ENCODE data around the gene PTK7. TPM values are rescaled to one million over a fixed set of nuclear protein-coding genes. Genes with fewer than 3 reads are reported as not detected.

Gene PTK7
- total RNA-seq, 1 experiment from 2014 or later, result 42.6 TPM

DNA sequence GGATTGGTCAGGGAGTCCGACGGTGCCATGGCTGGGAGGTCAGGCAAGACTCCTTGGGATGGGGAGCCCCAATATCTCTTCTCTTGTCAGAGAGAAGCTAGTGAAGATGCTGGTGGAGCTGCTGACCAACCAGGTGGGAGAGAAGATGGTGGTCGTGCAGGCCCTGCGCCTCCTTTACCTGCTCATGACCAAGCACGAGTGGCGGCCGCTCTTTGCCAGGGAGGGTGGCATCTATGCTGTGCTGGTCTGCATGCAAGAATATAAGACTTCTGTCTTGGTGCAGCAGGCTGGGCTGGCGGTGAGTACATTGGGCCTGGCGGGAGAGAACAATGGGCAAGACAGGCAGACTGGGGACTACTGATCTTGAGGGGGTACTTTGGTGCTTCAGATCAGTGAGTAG is 116.8 kb downstream of the PTK7 start:
- intact Hi-C loops (cut with micrococcal nuclease), result no loop called here
- Mint-ChIP-seq H3K9me3 (ENCODE audit: unreplicated experiment) (no peaks in the 10 kb centered on the region), H3K4me1 (ENCODE audit: insufficient read depth, unreplicated experiment) (no peaks in the 10 kb centered on the region), H3K4me3 (ENCODE audit: unreplicated experiment) (no peak overlapping the region), H3K27ac (ENCODE audit: low read depth, unreplicated experiment) (no peak overlapping the region), H3K27me3 (ENCODE audit: insufficient read depth, unreplicated experiment) (no peaks in the 10 kb centered on the region), H3K36me3 (ENCODE audit: insufficient read depth, unreplicated experiment) (peaks cover 60% of the 10 kb centered on the region)
- TF ChIP-seq, protein P1, sequence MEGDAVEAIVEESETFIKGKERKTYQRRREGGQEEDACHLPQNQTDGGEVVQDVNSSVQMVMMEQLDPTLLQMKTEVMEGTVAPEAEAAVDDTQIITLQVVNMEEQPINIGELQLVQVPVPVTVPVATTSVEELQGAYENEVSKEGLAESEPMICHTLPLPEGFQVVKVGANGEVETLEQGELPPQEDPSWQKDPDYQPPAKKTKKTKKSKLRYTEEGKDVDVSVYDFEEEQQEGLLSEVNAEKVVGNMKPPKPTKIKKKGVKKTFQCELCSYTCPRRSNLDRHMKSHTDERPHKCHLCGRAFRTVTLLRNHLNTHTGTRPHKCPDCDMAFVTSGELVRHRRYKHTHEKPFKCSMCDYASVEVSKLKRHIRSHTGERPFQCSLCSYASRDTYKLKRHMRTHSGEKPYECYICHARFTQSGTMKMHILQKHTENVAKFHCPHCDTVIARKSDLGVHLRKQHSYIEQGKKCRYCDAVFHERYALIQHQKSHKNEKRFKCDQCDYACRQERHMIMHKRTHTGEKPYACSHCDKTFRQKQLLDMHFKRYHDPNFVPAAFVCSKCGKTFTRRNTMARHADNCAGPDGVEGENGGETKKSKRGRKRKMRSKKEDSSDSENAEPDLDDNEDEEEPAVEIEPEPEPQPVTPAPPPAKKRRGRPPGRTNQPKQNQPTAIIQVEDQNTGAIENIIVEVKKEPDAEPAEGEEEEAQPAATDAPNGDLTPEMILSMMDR (IDR thresholded peaks at IDR 0.05; ENCODE audit: unreplicated experiment), result no peak
- POLR2A ChIA-PET, result no interaction called here
- BruUV-seq (replicated peaks), result no TSS peak
- CTCF ChIA-PET, result interaction anchor here (0.6 to 1.0 kb wide), 3 partner anchors 20 to 193 kb away, joined by 3 to 6 read pairs (median 4); no protein-coding TSS in a partner anchor
- no peak for DNase-seq (ENCODE audit: unreplicated experiment)

DNA sequence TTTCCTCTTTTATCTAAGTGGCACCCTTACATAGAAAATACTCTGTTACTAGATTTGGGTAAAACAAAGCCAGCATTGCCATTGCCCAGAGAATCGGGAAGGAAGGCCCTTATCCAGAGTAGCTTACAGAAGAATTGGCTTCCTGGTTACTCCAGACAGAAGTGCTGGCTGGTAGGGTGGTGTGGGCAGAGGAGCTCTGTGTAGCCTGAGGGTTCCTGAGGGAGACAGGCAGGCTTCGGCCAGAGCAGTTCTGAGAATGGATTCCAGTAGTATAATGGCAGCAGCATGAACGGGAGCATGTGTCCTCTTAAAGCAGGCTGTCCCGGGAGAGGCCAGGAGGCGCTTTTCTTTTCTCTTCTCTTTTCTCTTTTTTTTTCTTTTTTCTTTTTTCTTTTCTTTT is 117.8 kb downstream of the PTK7 start:
- Mint-ChIP-seq H3K9me3 (ENCODE audit: unreplicated experiment) (no peaks in the 10 kb centered on the region), H3K27ac (ENCODE audit: low read depth, unreplicated experiment) (no peak overlapping the region), H3K36me3 (ENCODE audit: insufficient read depth, unreplicated experiment) (peaks cover 58% of the 10 kb centered on the region), H3K4me1 (ENCODE audit: insufficient read depth, unreplicated experiment) (no peaks in the 10 kb centered on the region), H3K4me3 (ENCODE audit: unreplicated experiment) (no peak overlapping the region), H3K27me3 (ENCODE audit: insufficient read depth, unreplicated experiment) (no peaks in the 10 kb centered on the region)
- TF ChIP-seq, protein P1 (IDR thresholded peaks at IDR 0.05; ENCODE audit: unreplicated experiment), result no peak
- ChIA-PET POLR2A (interaction anchor here (1.8 kb wide), 1 partner anchor 19 kb away, joined by 4 read pairs; no protein-coding TSS in a partner anchor), CTCF (interaction anchor here (0.6 to 0.7 kb wide), 2 partner anchors 35 to 434 kb away, joined by 4 read pairs; no protein-coding TSS in a partner anchor)
- intact Hi-C loops (cut with micrococcal nuclease), result no loop called here
- no TSS peak for BruUV-seq (replicated peaks)
- no peak for DNase-seq (ENCODE audit: unreplicated experiment)

DNA sequence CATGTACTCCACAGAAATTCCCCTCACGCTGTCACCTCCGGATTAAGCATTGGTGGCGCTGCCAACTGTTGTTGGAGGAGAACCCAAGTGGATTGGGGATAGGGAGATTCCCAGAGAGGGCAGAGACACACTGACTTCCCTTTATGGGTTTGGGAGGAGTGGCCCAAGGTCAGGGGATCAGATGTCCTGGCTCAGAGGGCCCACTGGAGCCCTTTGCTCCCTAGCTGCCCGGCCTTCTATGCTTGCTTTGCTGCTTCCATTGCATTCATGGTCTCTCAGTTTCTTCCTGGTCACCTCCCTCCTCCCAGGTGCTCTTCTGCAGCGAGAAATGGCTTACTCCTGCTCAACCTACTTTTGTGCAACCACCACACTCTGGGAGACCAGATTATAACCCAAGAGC is 120.2 kb downstream of the PTK7 start:
- BruUV-seq (replicated peaks), result no TSS peak
- ChIA-PET CTCF (no interaction called here), POLR2A (interaction anchor here (0.7 kb wide), 1 partner anchor 25 kb away, joined by 3 read pairs; no protein-coding TSS in a partner anchor)
- intact Hi-C loops (cut with micrococcal nuclease), result no loop called here
- no peaks in the 10 kb centered on the region for H3K4me1 Mint-ChIP-seq (ENCODE audit: insufficient read depth, unreplicated experiment)
- TF ChIP-seq, protein P1 (IDR thresholded peaks at IDR 0.05; ENCODE audit: unreplicated experiment), result no peak
- DNase-seq (ENCODE audit: unreplicated experiment), result no peak
- peaks cover 59% of the 10 kb centered on the region for H3K36me3 Mint-ChIP-seq (ENCODE audit: insufficient read depth, unreplicated experiment)
- no peak overlapping the region for H3K27ac Mint-ChIP-seq (ENCODE audit: low read depth, unreplicated experiment)
- no peaks in the 10 kb centered on the region for H3K27me3 Mint-ChIP-seq (ENCODE audit: insufficient read depth, unreplicated experiment)
- H3K9me3 Mint-ChIP-seq (ENCODE audit: unreplicated experiment), result no peaks in the 10 kb centered on the region
- H3K4me3 Mint-ChIP-seq (ENCODE audit: unreplicated experiment), result no peak overlapping the region

DNA sequence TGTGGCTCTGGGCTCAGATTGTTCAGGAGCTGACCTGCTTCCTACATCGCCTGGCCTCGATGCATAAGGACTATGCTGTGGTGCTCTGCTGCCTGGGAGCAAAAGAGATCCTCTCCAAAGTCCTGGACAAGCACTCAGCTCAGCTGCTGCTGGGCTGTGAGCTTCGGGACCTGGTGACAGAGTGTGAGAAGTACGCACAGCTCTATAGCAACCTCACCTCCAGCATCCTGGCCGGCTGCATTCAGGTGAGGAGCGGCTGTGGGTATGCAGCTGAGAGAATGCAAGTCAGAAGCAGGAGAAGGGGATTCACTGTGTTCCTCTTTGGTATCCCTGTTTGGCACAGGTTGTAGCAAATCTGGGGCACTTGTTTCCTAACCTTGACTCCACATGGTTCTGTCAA is 123.8 kb downstream of the PTK7 start:
- Mint-ChIP-seq H3K27ac (ENCODE audit: low read depth, unreplicated experiment) (no peak overlapping the region), H3K4me3 (ENCODE audit: unreplicated experiment) (no peak overlapping the region), H3K36me3 (ENCODE audit: insufficient read depth, unreplicated experiment) (peaks cover 35% of the 10 kb centered on the region), H3K4me1 (ENCODE audit: insufficient read depth, unreplicated experiment) (no peaks in the 10 kb centered on the region), H3K27me3 (ENCODE audit: insufficient read depth, unreplicated experiment) (no peaks in the 10 kb centered on the region), H3K9me3 (ENCODE audit: unreplicated experiment) (no peaks in the 10 kb centered on the region)
- DNase-seq (ENCODE audit: unreplicated experiment), result no peak
- intact Hi-C loops (cut with micrococcal nuclease), result no loop called here
- TF ChIP-seq, protein P1 (IDR thresholded peaks at IDR 0.05; ENCODE audit: unreplicated experiment), result no peak
- ChIA-PET CTCF (interaction anchor here (1.0 to 1.7 kb wide), 2 partner anchors 12 to 16 kb away, joined by 3 read pairs; no protein-coding TSS in a partner anchor), POLR2A (no interaction called here)
- no TSS peak for BruUV-seq (replicated peaks)
